Keratinocyte (primary cell): ENCODE data around the gene TDRD9. TPM values are rescaled to one million over a fixed set of nuclear protein-coding genes. Genes with fewer than 3 reads are reported as not detected.

Experiments
- DNase-seq: peaks from one replicate; pipeline ENCODE4 v3.0.0-alpha.2; 2011; ENCODE audit warnings: low read depth, missing footprints, low spot score
- FAIRE-seq: peaks from 2 replicates; lab custom pipeline; 2011; peaks lifted over from hg19 to GRCh38; lab: Jason Lieb, UNC
- H2AFZ ChIP-seq: 2 replicates; pipeline ENCODE4 v1.6.0; 2012; ENCODE audit warnings: low read length, control low read depth, inconsistent platforms; ENCODE audit not compliant: control insufficient read depth
- H3K27ac ChIP-seq: 2 replicates; pipeline ENCODE4 v1.5.1; 2011; ENCODE audit warnings: low read length; ENCODE audit not compliant: control insufficient read depth, insufficient read depth
- H3K27me3 ChIP-seq: 3 replicates; pipeline ENCODE4 v1.6.0; 2011; ENCODE audit warnings: low read length; ENCODE audit not compliant: control insufficient read depth, insufficient read depth; ENCODE audit errors: extremely low read depth
- H3K36me3 ChIP-seq, 2 experiments: 2 replicates in 1 of 2; 3 replicates in 1 of 2; pipeline ENCODE4 v1.5.1; 2011; ENCODE audit warnings: low read length in 2 of 2, mild to moderate bottlenecking in 1 of 2; ENCODE audit not compliant: control insufficient read depth in 2 of 2, insufficient read depth in 2 of 2; ENCODE audit errors: extremely low read depth in 1 of 2
- H3K4me1 ChIP-seq: 3 replicates; pipeline ENCODE4 v1.5.1; 2011; ENCODE audit warnings: low read length; ENCODE audit not compliant: control insufficient read depth, insufficient read depth; ENCODE audit errors: extremely low read depth
- H3K4me2 ChIP-seq: 3 replicates; pipeline ENCODE4 v1.6.0; 2011; ENCODE audit warnings: low read depth, low read length; ENCODE audit not compliant: control insufficient read depth, insufficient read depth; ENCODE audit errors: extremely low read depth
- H3K4me3 ChIP-seq, 3 experiments: fragments of 200-600 bp in 1 of 3; sonication (generic) in 1 of 3; 2 replicates in 2 of 3; 3 replicates in 1 of 3; pipeline ENCODE4 v1.5.1; 2011 to 2016; ENCODE audit warnings: low read length in 3 of 3, mild to moderate bottlenecking in 3 of 3, control low read depth in 2 of 3, inconsistent platforms in 1 of 3, low read depth in 1 of 3, mixed read lengths in 1 of 3, mixed run types in 1 of 3, moderate library complexity in 1 of 3; ENCODE audit not compliant: control insufficient read depth in 2 of 3, insufficient read depth in 2 of 3; ENCODE audit errors: extremely low read depth in 1 of 3
- H3K79me2 ChIP-seq: 2 replicates; pipeline ENCODE4 v1.6.0; 2012; ENCODE audit warnings: low read length; ENCODE audit not compliant: control insufficient read depth, insufficient read depth
- H3K9ac ChIP-seq: 3 replicates; pipeline ENCODE4 v1.6.0; 2011; ENCODE audit warnings: low read length; ENCODE audit not compliant: control insufficient read depth, insufficient read depth; ENCODE audit errors: extremely low read depth
- H3K9me1 ChIP-seq: 3 replicates; pipeline ENCODE4 v1.6.0; 2011; ENCODE audit warnings: low read length; ENCODE audit not compliant: control insufficient read depth, insufficient read depth; ENCODE audit errors: extremely low read depth
- H3K9me3 ChIP-seq: 2 replicates; pipeline ENCODE4 v1.5.1; 2012; ENCODE audit warnings: low read depth, low read length; ENCODE audit not compliant: control insufficient read depth
- H4K20me1 ChIP-seq: 3 replicates; pipeline ENCODE4 v1.6.0; 2011; ENCODE audit warnings: low read length; ENCODE audit not compliant: control insufficient read depth, insufficient read depth; ENCODE audit errors: extremely low read depth
- CTCF ChIP-seq, 3 experiments: IDR thresholded peaks in 1 of 3; conservative IDR thresholded peaks in 1 of 3; optimal IDR thresholded peaks in 1 of 3; 2 replicates in 2 of 3; 3 replicates in 1 of 3; pipeline versions ENCODE3 to v1.5.1; 2011; ENCODE audit warnings: low read length in 3 of 3, mild to moderate bottlenecking in 3 of 3, moderate library complexity in 2 of 3, control low read depth in 1 of 3, inconsistent platforms in 1 of 3; ENCODE audit not compliant: insufficient read depth in 2 of 3; ENCODE audit errors: extremely low read depth in 1 of 3
- EZH2 ChIP-seq: IDR thresholded peaks from one replicate; pipeline ENCODE4 v1.6.1; 2012; ENCODE audit warnings: inconsistent platforms, mild to moderate bottlenecking, low read length, moderate library complexity
- dilution Hi-C: fragments of 300-500 bp; cut with MboI; formaldehyde crosslinking; loops from one replicate; pipeline ENCODE4 v1.7.0; 2020; ENCODE audit warnings: low sequenced_read_pairs; ENCODE audit not compliant: extremely low pct_ligation_motif_present
- polyA plus RNA-seq, 5 experiments: library from polyadenylated mRNA; depleted of rRNA in 3 of 5; stranded (reverse) in 3 of 5; stranded (forward) in 1 of 5; unstranded in 1 of 5; fragments of >200 nt; gene quantifications; 1 replicate in 1 of 5; 2 replicates in 3 of 5; 3 replicates in 1 of 5; pipeline versions ENCODE4 v1.2.1 to v1.2.3, GENCODE V29; 2011 to 2012; ENCODE audit warnings: missing spikeins in 2 of 5, low read depth in 1 of 5, low replicate concordance in 1 of 5

TDRD9 gene
- polyA plus RNA-seq, 1 donor (not counting 4 experiments of a cell fraction or from before 2014, with no cell fraction given): 0.10 TPM

- Histone ChIP-seq H3K36me3 (no peaks in the 10 kb centered on the region), H3K9ac (no peak overlapping the region), H3K9me3 (no peaks in the 10 kb centered on the region), H3K79me2 (no peaks in the 10 kb centered on the region), H3K4me1 (no peaks in the 10 kb centered on the region), H3K27ac (no peak overlapping the region), H4K20me1 (no peaks in the 10 kb centered on the region), H3K9me1 (no peaks in the 10 kb centered on the region), H3K4me2 (no peak overlapping the region), H2AFZ (no peak overlapping the region), H3K4me3 (no peak overlapping the region), H3K27me3 (no peaks in the 10 kb centered on the region)
- FAIRE-seq: no peak
- TF ChIP-seq CTCF (optimal IDR thresholded peaks at IDR 0.05 in 1 of 3, IDR thresholded peaks at IDR 0.05 in 1 of 3, conservative IDR thresholded peaks at IDR 0.05 in 1 of 3; ENCODE audit: extremely low read depth in 1 of 3, insufficient read depth in 2 of 3, low read length in 3 of 3) (no peak), EZH2 (no peak)
- DNase-seq: no peak
- dilution Hi-C loops: no loop called here
Measured at GRCh38 chr14:104005489-104005888, 77.2 kb downstream of the TDRD9 start.

DNA sequence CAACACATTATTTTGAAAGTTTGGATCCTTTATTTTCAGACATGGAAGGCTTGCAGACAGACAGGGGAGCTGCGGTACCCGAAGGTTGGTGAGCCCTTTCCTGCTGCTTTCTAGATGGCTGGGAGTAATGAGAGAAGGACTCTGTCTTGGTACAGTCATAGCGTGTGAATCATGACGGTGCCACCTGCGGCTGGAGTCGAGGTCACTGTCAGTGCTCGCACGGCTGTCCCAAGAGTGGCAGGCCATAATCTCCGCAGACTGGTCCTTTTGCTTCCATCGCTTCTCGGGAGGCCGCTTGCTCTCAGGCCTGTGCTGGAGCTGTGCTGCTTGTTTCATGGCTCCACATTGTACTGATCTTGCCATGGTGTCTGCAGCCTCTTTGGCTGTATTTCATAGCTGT is 78.9 kb downstream of the TDRD9 start:
- Histone ChIP-seq H3K9ac (no peak overlapping the region), H3K79me2 (no peaks in the 10 kb centered on the region), H3K9me3 (no peaks in the 10 kb centered on the region), H3K4me2 (no peak overlapping the region), H3K36me3 (no peaks in the 10 kb centered on the region), H2AFZ (no peak overlapping the region), H3K4me1 (no peaks in the 10 kb centered on the region), H3K27ac (no peak overlapping the region), H4K20me1 (no peaks in the 10 kb centered on the region), H3K27me3 (no peaks in the 10 kb centered on the region), H3K4me3 (no peak overlapping the region), H3K9me1 (no peaks in the 10 kb centered on the region)
- DNase-seq (no peak), FAIRE-seq (no peak)
- TF ChIP-seq EZH2 (no peak), CTCF (optimal IDR thresholded peaks at IDR 0.05 in 1 of 3, IDR thresholded peaks at IDR 0.05 in 1 of 3, conservative IDR thresholded peaks at IDR 0.05 in 1 of 3; ENCODE audit: extremely low read depth in 1 of 3, insufficient read depth in 2 of 3, low read length in 3 of 3) (no peak)
- dilution Hi-C loops: no loop called here
